GM20431 (cell line): ENCODE results near the gene CCR1.

ENCODE experiments used
- in situ Hi-C: fragments of 300-500 bp; cut with MseI, MboI; formaldehyde crosslinking; loops from one replicate; pipeline ENCODE4 v1.15.0; 2020; ENCODE audit warnings: low sequenced_read_pairs; ENCODE audit not compliant: unreplicated experiment

The CCR1 gene

GRCh38 chr3:46214751-46215352, 6.7 kb upstream of the CCR1 start:
- in situ Hi-C loops = loop anchor here (25.0 kb wide), 1 partner anchor 278 kb away; the partner anchor contains the start of gene CXCR6

GRCh38 chr3:46213201-46213600, 5.1 kb upstream of the CCR1 start:
- in situ Hi-C loops = loop anchor here (25.0 kb wide), 1 partner anchor 276 kb away; the partner anchor contains the start of gene CXCR6

- in situ Hi-C loops = loop anchor here (25.0 kb wide), 1 partner anchor 275 kb away; the partner anchor contains the start of gene CXCR6
Measured at GRCh38 chr3:46212101-46212500, 4.0 kb upstream of the CCR1 start.

GRCh38 chr3:46209746-46210470, 1.8 kb upstream of the CCR1 start:
- in situ Hi-C loops = loop anchor here (10.0 to 25.0 kb wide), 2 partner anchors 115 to 273 kb away; partner anchors contain the start of gene CXCR6

- in situ Hi-C loops = loop anchor here (10.0 to 25.0 kb wide), 2 partner anchors 114 to 272 kb away; partner anchors contain the start of gene CXCR6
Measured at GRCh38 chr3:46209053-46209452, 940 bp upstream of the CCR1 start.

- in situ Hi-C loops = loop anchor here (10.0 to 25.0 kb wide), 2 partner anchors 113 to 270 kb away; partner anchors contain the start of gene CXCR6
Measured at GRCh38 chr3:46207514-46207913, 599 bp downstream of the CCR1 start.

GRCh38 chr3:46206282-46207015, 1.7 kb downstream of the CCR1 start:
- in situ Hi-C loops = loop anchor here (10.0 to 25.0 kb wide), 2 partner anchors 112 to 269 kb away; partner anchors contain the start of gene CXCR6

GRCh38 chr3:46205286-46205960, 2.7 kb downstream of the CCR1 start:
- in situ Hi-C loops = loop anchor here (10.0 to 25.0 kb wide), 2 partner anchors 111 to 268 kb away; partner anchors contain the start of gene CXCR6

GRCh38 chr3:46203681-46204080, 4.4 kb downstream of the CCR1 start:
- in situ Hi-C loops = loop anchor here (10.0 to 25.0 kb wide), 2 partner anchors 109 to 266 kb away; partner anchors contain the start of gene CXCR6

GRCh38 chr3:46202535-46202934, 5.6 kb downstream of the CCR1 start:
- in situ Hi-C loops = loop anchor here (10.0 to 25.0 kb wide), 2 partner anchors 108 to 265 kb away; partner anchors contain the start of gene CXCR6

GRCh38 chr3:46200790-46201189, 7.3 kb downstream of the CCR1 start:
- in situ Hi-C loops = loop anchor here (10.0 to 25.0 kb wide), 2 partner anchors 106 to 263 kb away; partner anchors contain the start of gene CXCR6

GRCh38 chr3:46200211-46200610, 7.9 kb downstream of the CCR1 start:
- in situ Hi-C loops = loop anchor here (10.0 to 25.0 kb wide), 2 partner anchors 105 to 263 kb away; partner anchors contain the start of gene CXCR6

- in situ Hi-C loops = no loop called here
Measured at GRCh38 chr3:46196261-46196957, 11.7 kb downstream of the CCR1 start.

GRCh38 chr3:46194868-46195553, 13.1 kb downstream of the CCR1 start:
- in situ Hi-C loops = no loop called here

GRCh38 chr3:46193436-46193835, 14.7 kb downstream of the CCR1 start:
- in situ Hi-C loops = no loop called here

GRCh38 chr3:46192939-46193338, 15.2 kb downstream of the CCR1 start:
- in situ Hi-C loops = no loop called here

- in situ Hi-C loops = no loop called here
Measured at GRCh38 chr3:46191730-46192129, 16.4 kb downstream of the CCR1 start.

GRCh38 chr3:46188708-46189107, 19.4 kb downstream of the CCR1 start:
- in situ Hi-C loops = no loop called here
